Osteocyte (in vitro differentiated cells): ENCODE data around the gene AK9. TPM values are rescaled to one million over a fixed set of nuclear protein-coding genes. Genes with fewer than 3 reads are reported as not detected.

Experiments
- DNase-seq: peaks from one replicate; pipeline ENCODE4 v3.0.0; 2021; ENCODE audit warnings: mixed read lengths; ENCODE audit not compliant: unreplicated experiment; ENCODE audit errors: extremely low spot score
- H3K27ac Mint-ChIP-seq: one replicate; pipeline ENCODE4 v1.8.0; 2021; ENCODE audit warnings: mild to moderate bottlenecking, mixed read lengths; ENCODE audit not compliant: unreplicated experiment
- H3K27me3 Mint-ChIP-seq: one replicate; pipeline ENCODE4 v1.8.0; 2021; ENCODE audit warnings: mixed read lengths; ENCODE audit not compliant: unreplicated experiment
- H3K36me3 Mint-ChIP-seq: one replicate; pipeline ENCODE4 v1.8.0; 2021; ENCODE audit warnings: mixed read lengths; ENCODE audit not compliant: unreplicated experiment
- H3K4me1 Mint-ChIP-seq: one replicate; pipeline ENCODE4 v1.8.0; 2021; ENCODE audit warnings: mixed read lengths; ENCODE audit not compliant: unreplicated experiment
- H3K4me3 Mint-ChIP-seq: one replicate; pipeline ENCODE4 v1.8.0; 2021; ENCODE audit warnings: mild to moderate bottlenecking, moderate library complexity, mixed read lengths; ENCODE audit not compliant: unreplicated experiment
- H3K9me3 Mint-ChIP-seq: one replicate; pipeline ENCODE4 v1.8.0; 2021; ENCODE audit warnings: mixed read lengths; ENCODE audit not compliant: unreplicated experiment
- CTCF ChIP-seq: fragments of 200-600 bp; sonication (generic); IDR thresholded peaks from 2 replicates; pipeline ENCODE4 v1.5.0; 2021; ENCODE audit warnings: antibody characterized with exemption, mild to moderate bottlenecking, moderate library complexity
- long read RNA-seq: library from polyadenylated mRNA; unstranded; transcript quantifications from one replicate; pipeline ENCODE4 v2.0.0, GENCODE V29; 2021
- total RNA-seq: library from RNA; stranded (reverse); gene quantifications from 2 replicates; pipeline ENCODE4 v1.2.1, GENCODE V29; 2021

Gene AK9
- total RNA-seq: 4.5 and 5.3 TPM in 2 replicates
- long read RNA-seq, partial matches to known transcripts: 7 of 16 reads
- long read RNA-seq, other reads (novel, unspliced or antisense): 6 of 16 reads

- peak; percentile 50 for TF ChIP-seq CTCF
- Mint-ChIP-seq H3K36me3 (peaks cover 7% of the 10 kb centered on the region), H3K9me3 (no peaks in the 10 kb centered on the region), H3K27me3 (no peaks in the 10 kb centered on the region), H3K27ac (peak within 1 kb of the TSS; percentile 90), H3K4me1 (peaks cover 16% of the 10 kb centered on the region), H3K4me3 (peak within 1 kb of the TSS; percentile 93)
- peak; percentile 95 for DNase-seq
Observed at GRCh38 chr6:109690737-109691621, at the start of gene AK9, which contains the start of gene FIG4. TSS of gene AK9 (minus strand) at chr6:109691202. CDS start at chr6:109675745, 15,457 bp downstream. TSS of gene FIG4 (plus strand) at chr6:109691296. CDS start at chr6:109691436, 140 bp downstream.

DNA sequence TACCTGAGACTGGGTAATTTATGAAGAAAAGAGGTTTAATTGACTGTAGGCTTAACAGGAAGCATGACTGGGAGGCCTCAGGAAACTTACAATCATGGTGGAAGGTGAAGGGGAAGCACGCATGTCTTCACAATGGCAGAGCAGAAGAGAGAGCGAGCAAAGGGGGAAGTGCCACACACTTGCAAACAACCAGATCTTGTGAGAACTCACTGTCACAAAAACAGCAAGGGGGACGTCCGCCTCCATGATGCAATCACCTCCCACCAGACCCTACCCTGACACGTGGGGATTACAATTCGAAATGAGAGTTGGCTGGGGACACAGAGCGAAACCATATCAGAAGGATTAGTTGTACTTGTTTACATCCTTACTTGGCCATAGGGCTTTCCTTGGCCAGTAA, 49.8 kb upstream of the AK9 start:
- no peak for DNase-seq
- Mint-ChIP-seq H3K36me3 (peaks cover 30% of the 10 kb centered on the region), H3K27me3 (no peaks in the 10 kb centered on the region), H3K9me3 (peaks cover 5% of the 10 kb centered on the region), H3K4me1 (peaks cover 33% of the 10 kb centered on the region), H3K4me3 (no peak overlapping the region), H3K27ac (no peak overlapping the region)
- no peak for TF ChIP-seq CTCF

DNA sequence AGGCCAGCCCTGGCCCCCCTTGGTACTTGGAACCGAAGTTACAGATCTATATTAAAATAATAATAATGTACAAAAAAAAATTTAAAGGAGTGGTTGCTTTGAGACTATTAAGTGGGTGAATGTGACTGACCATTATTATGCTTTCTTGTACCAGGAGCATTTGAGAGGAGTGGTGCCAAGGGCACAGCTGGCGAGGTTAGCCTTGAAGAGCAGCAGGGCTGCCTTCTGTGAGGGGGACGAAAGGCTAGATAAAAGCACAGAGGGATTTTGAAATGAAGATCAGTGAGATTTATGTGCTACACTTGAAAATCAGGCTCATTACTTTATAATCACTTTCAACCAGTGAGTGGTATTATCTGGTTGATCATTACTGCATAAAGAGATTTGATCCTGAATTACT, 48.7 kb upstream of the AK9 start:
- no peak for TF ChIP-seq CTCF
- DNase-seq: no peak
- Mint-ChIP-seq H3K27me3 (no peaks in the 10 kb centered on the region), H3K4me3 (no peak overlapping the region), H3K27ac (no peak overlapping the region), H3K4me1 (peaks cover 33% of the 10 kb centered on the region), H3K36me3 (peaks cover 31% of the 10 kb centered on the region), H3K9me3 (peaks cover 5% of the 10 kb centered on the region)

DNA sequence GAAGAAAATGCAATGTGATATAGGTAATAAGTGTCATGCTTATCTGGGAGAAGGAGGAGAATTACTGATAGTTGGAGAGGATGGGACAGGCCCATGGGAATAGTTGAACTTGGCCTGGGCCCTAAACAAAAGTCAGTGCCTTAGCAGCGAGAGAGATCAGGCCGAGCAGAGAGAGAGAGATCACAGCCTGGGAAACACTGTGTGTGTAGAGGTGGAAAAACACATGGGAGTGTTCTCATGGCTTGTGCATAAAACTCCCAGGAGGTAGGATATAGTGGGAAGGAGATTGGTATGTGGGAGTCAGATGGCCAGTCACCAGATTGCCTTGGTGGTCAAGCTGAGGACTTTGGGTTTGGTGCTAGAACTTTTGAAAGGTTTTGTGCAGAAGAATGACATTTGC, 47.7 kb upstream of the AK9 start:
- Mint-ChIP-seq H3K27me3 (no peaks in the 10 kb centered on the region), H3K4me1 (peaks cover 27% of the 10 kb centered on the region), H3K36me3 (peaks cover 31% of the 10 kb centered on the region), H3K4me3 (no peak overlapping the region), H3K27ac (no peak overlapping the region), H3K9me3 (peaks cover 5% of the 10 kb centered on the region)
- DNase-seq: no peak
- TF ChIP-seq CTCF: no peak

GRCh38 chr6:109738255-109738654, 47.3 kb upstream of the AK9 start:
- no peak for TF ChIP-seq CTCF
- H3K4me3 Mint-ChIP-seq: no peak overlapping the region
- peaks cover 25% of the 10 kb centered on the region for H3K4me1 Mint-ChIP-seq
- DNase-seq: no peak
- no peaks in the 10 kb centered on the region for H3K27me3 Mint-ChIP-seq
- H3K27ac Mint-ChIP-seq: no peak overlapping the region
- peaks cover 31% of the 10 kb centered on the region for H3K36me3 Mint-ChIP-seq
- peaks cover 5% of the 10 kb centered on the region for H3K9me3 Mint-ChIP-seq
